AG08396 (cell line): ENCODE results near the gene PWWP2B.
"Not testable (repeated sequence)": the region's sequence is repeated elsewhere in the genome, so short reads cannot be mapped to it uniquely, and the experiment has no call there.

ENCODE experiments used
- DNase-seq: peaks from one replicate; pipeline ENCODE4 v3.0.0; 2012; ENCODE audit warnings: low spot score, mixed read lengths

The PWWP2B gene

GRCh38 chr10:132433671-132434340, 36.8 kb downstream of the PWWP2B start:
- DNase-seq: no peak

GRCh38 chr10:132434405-132435005, 37.5 kb downstream of the PWWP2B start:
- DNase-seq: no peak

GRCh38 chr10:132435320-132435719, 38.3 kb downstream of the PWWP2B start:
- DNase-seq: not testable (repeated sequence)

GRCh38 chr10:132436096-132436495, 39.1 kb downstream of the PWWP2B start:
- DNase-seq: not testable (repeated sequence)

GRCh38 chr10:132436861-132437410, 39.9 kb downstream of the PWWP2B start:
- DNase-seq: no peak

DNA sequence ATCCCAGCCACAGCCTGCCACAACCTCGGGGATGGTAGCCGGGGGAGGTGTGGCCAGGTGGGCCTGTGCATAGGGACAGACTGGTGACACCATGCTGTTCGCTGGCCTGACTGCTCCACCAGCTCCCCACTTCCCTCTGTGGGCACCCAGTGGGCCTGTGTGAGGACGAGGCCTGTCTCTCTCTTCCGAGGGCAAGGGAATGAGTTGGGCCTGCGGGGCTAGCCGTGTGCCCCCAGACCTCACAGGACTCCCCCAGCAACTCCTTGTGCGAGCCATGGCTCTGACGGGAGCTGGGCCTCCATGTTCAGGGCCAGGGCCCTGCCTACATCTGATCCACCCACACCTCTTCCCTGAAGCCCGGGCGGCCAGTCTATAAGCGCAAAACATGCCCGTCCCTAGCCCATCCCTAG, 40.5 kb downstream of the PWWP2B start:
- no peak for DNase-seq

DNA sequence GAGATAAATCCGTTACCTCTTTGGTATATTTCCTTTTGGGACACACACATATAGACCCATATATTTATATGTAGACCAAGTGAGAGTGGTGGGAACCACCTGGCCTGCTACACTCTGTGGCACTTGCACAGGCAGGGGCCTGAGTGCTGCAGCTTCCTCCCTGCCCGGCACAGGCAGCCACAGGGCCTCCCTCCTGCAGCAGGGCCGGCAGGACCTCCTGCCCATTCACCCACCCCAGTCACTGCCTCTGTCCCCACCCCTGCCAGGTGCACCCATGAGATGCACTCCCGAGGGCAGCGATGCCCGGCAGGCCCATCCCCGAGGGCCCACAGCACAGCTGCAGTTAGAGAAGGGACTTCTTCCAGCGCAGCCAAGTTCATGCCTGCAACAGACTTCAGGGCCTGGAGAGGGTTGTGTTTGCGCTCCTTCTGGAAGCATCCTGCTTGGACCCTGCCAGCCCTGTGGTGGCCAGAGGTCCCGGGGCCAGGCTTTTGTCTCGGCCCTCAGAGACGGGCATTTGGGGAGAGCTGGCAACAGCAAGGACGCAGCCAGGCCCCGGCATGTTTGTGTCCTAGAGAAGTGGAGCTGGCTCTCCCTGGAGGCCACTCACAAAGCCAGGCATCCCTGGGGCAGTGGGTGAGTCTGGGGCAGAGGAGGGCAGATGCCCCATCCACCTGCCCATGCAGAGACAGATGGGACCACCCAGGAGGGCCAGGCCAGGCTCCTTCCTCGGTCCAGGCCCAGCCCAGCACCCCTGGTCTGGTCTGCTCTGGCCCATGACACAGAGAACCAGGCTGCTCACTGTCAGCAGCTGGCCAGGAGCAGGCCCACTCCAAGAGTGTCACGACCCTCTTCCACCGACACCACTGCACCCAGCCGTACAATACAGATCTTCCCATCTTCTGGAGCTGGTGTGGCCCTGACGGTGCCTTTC, 41.4 kb downstream of the PWWP2B start:
- no peak for DNase-seq

DNA sequence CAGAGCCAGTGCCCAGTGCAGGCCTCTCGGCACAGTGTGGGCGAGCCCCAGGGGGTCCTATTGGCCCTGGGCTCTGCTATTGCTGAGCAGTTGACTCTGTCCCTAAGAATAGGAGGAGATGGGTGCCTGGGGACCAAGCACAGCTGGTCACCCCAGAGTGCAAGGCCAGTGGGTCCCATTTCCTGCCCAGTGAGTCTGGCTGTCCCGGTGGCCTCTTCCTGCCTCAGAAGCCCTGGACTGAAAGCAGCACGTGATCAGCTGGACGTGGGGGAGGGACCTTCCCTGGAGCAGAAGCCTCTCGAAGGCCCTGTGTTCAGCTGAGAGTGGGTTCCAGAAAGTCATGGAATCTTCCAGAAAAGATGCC, 42.0 kb downstream of the PWWP2B start:
- no peak for DNase-seq

- no peak for DNase-seq
Measured at GRCh38 chr10:132439424-132440163, 42.6 kb downstream of the PWWP2B start.

DNA sequence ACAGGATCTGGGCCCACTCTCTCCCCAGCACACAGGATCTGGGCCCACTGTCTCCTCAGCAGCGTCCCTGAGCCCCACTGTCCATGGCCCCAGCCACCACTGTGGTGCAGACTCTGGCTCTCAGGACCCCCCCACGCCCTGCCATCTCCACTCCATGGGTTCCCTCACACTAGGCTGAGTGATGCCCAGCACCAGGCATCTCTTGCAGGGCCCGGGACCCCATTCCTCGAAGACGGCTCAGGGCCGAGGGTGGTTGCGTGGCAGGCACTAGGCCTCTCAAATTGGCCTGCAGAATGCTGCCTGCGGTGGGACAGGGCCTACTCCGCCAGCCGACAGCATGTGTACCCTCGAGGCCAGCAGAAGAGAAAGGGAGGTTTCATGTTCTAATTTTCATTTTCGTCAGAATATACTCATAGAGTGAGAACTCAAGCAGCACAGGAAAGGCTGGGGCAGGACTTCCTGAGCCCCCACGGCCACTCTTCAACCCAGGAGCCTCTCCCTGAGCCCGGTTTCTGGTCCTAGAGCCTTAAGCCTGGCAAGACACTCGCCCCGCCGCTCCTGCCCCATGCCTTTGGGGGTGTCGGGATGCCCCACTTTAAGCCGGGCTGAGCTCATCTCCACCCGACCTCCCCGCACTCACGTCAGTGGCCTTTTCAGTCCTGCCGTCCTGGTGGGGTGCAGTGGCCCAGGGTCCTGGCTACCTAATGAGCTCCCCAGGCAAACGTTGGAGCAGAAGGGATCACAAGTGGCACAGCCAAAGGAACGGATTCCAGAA, 44.0 kb downstream of the PWWP2B start:
- no peak for DNase-seq

DNA sequence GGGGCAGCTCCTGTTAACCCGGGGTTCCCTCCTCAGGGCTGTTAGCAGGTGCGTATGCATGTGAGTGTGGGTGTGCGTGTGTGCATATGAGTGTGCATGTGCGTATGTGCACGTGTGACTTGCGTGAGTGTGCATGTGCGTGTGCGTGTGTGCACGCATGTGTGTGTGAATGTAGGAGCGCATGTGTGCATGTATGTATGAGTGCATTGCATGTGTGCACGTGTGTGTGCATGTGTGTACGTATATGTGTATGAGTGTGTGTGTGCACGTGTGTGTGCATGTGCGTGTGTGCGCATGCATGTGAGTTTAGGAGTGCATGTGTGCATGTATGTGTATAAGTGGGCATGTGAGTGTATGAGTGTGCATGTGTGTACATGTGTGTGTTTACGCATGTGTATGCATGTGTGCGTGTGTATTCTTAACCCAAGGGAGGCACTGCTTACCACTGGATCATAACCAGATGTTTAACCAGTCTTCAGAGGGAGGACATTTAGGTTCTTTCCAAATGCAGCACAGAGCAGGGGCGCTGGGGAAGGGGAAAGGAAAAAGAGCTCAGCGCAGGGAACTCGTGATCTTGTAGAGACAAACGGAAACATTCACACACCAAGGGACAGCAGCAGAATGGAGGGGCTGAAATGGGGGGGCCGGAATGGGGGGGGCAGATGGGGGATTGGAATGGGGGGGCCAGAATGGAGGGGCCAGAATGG, 45.0 kb downstream of the PWWP2B start:
- DNase-seq: no peak

DNA sequence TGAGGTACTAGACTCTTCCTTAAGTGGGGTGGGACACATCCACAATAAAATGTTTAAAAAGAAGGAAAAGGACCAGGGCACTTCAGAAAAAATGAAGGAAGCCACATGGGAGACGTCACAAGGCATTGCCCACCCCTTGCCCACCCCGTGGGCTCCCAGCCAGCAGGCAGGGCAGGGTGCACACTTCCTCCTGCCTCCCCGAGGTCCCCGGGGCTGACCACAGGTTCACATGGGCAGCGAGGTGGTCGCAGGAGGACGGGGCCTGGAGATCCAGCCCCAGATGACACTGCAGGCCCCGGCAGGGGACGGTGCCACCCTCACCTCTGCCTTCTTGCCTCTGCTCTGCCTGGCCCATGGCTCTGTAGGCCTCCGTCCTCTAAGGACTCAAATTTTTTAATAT, 45.6 kb downstream of the PWWP2B start:
- no peak for DNase-seq

GRCh38 chr10:132443605-132443982, 46.6 kb downstream of the PWWP2B start:
- DNase-seq: peak; percentile 79

- no peak for DNase-seq
Measured at GRCh38 chr10:132443983-132444876, 47.2 kb downstream of the PWWP2B start.

GRCh38 chr10:132444877-132445351, 47.9 kb downstream of the PWWP2B start:
- no peak for DNase-seq

GRCh38 chr10:132445516-132446194, 48.7 kb downstream of the PWWP2B start:
- no peak for DNase-seq

DNA sequence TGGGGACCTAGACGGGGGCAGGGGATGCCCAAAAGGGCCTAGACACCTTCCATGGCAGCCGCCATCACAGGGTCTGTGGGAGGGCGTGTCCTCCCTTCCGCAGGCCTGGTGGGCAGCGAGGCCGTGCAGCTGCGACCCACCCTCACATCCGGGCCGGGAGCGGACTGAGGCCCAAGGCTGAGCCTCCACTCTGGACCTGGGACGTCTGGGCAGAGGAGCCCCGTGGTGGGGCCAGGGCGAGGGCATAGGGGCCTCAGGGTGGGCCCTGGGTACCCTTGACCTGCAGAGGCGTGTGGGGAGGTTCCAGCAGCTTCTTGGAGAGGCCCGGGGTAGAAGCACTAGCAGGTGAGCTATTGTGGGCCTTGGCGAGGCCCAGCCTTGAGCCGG, 49.2 kb downstream of the PWWP2B start:
- no peak for DNase-seq

DNA sequence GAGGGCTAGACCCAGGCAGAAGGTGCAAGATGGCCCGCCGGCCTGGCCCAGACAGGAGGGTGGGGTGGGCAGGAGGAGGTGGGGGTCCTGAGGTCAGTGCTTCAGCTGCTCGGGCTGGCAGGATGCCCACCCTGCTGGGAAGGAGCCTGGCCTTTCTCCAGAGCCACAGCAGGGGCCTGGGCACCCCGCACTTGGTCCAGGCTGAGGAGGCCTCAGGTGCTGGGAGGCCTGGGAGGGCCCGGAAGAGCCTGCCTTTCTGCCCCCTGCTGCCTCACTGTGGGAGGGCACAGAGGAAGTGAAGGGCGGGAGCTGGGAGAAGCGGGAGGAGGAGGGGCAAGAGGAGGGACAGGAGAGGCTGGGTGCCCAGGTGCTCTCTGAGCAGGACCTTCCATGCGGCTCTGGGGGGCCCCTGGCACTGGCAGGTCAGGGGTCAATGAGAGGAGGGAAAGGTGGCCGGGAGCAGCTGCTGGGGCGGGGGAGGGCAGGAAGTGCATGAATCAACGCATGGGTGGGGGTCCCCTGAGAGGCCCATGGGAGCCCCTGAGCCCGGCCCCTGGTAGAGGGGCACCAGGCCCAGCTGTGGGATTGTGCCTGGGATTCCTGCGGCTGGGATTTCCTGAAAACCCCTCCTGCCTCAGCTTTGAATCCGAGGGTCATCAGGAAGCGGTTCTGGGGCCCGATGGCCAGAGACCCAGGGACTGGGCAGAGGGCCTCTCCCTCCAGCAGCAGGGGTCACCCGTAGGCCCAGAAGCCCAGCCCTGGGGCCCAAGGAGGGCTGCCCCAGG, 49.9 kb downstream of the PWWP2B start:
- peak; percentile 62 for DNase-seq
